OCI-LY7 (cell line): Measurements from ENCODE around the gene HINFP.

Source experiments
- CTCF ChIP-seq: fragments of 200-600 bp; sonication (generic); conservative IDR thresholded peaks from 2 replicates; pipeline ENCODE4 v1.5.1; 2014; ENCODE audit warnings: mild to moderate bottlenecking, antibody characterized with exemption, low read length, moderate library complexity, mixed read lengths
- EZH2phosphoT487 ChIP-seq: fragments of 200-600 bp; sonication (generic); IDR thresholded peaks from 2 replicates; pipeline ENCODE4 v1.6.1; 2018; ENCODE audit warnings: low read depth, borderline replicate concordance, mild to moderate bottlenecking, mixed run types, antibody characterized with exemption, low read length, moderate library complexity, mixed read lengths

GRCh38 chr11:119121811-119122124 lies 388 bp downstream of the HINFP start:
- TF ChIP-seq CTCF (no peak), EZH2phosphoT487 (no peak)
